Measurements from ENCODE around the gene PAF1.

- TF ChIP-seq CTCF (IDR thresholded peaks at IDR 0.05) (no peak), POLR2AphosphoS5 (IDR thresholded peaks at IDR 0.05; ENCODE audit: low read depth, low read length) (no peak)
These were observed 15.2 kb upstream of the PAF1 start for GRCh38 chr19:39405958-39406655.
